Measurements from ENCODE around the gene UBXN4.

The UBXN4 gene

GRCh38 chr2:135773917-135774316, 32.3 kb downstream of the UBXN4 start:
- no peak for TF ChIP-seq CTCF (IDR thresholded peaks at IDR 0.05)
- no peak overlapping the region for H3K4me3 ChIP-seq (ENCODE audit: low read depth, low read length)
- no peak overlapping the region for H3K9ac ChIP-seq
- H3K4me1 ChIP-seq: no peaks in the 10 kb centered on the region
- H3K9me3 ChIP-seq (ENCODE audit: control insufficient read depth, low read length): no peaks in the 10 kb centered on the region
- H3K4me2 ChIP-seq (ENCODE audit: low read length): no peak overlapping the region
- H3K36me3 ChIP-seq (ENCODE audit: control insufficient read depth, insufficient read depth, low read length): no peaks in the 10 kb centered on the region
- H2AFZ ChIP-seq: no peak overlapping the region
- no peak overlapping the region for H3K27ac ChIP-seq
- H3K27me3 ChIP-seq (ENCODE audit: control insufficient read depth, insufficient read depth, low read length): no peaks in the 10 kb centered on the region
- peaks cover 2% of the 10 kb centered on the region for H3K79me2 ChIP-seq

GRCh38 chr2:135775420-135775819, 33.8 kb downstream of the UBXN4 start:
- H3K4me2 ChIP-seq (ENCODE audit: low read length): no peak overlapping the region
- H3K9me3 ChIP-seq (ENCODE audit: control insufficient read depth, low read length): no peaks in the 10 kb centered on the region
- H3K36me3 ChIP-seq (ENCODE audit: control insufficient read depth, insufficient read depth, low read length): no peaks in the 10 kb centered on the region
- H3K79me2 ChIP-seq: no peaks in the 10 kb centered on the region
- no peaks in the 10 kb centered on the region for H3K4me1 ChIP-seq
- no peak overlapping the region for H2AFZ ChIP-seq
- H3K27me3 ChIP-seq (ENCODE audit: control insufficient read depth, insufficient read depth, low read length): no peaks in the 10 kb centered on the region
- no peak overlapping the region for H3K4me3 ChIP-seq (ENCODE audit: low read depth, low read length)
- no peak overlapping the region for H3K9ac ChIP-seq
- no peak for TF ChIP-seq CTCF (IDR thresholded peaks at IDR 0.05)
- no peak overlapping the region for H3K27ac ChIP-seq

DNA sequence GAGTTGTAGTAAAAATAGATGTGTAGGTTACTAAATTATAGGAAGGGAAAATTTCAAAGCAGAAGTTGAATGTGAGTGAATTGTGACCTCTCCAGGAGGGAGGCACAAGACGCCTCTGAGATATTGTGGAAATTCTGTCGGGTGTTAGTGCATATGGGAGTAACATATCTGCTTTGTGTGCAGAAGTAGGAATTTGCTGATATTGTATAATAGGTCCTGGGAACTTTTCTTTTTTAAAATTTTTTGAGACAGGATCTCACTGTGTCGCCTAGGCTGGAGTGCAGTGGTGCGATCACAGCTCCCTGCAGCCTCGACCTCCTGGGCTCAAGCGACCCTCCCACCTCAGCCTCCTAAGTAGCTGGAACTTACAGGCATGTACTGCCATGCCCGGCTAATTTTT, 34.7 kb downstream of the UBXN4 start:
- H2AFZ ChIP-seq: no peak overlapping the region
- H3K27me3 ChIP-seq (ENCODE audit: control insufficient read depth, insufficient read depth, low read length): no peaks in the 10 kb centered on the region
- no peaks in the 10 kb centered on the region for H3K79me2 ChIP-seq
- no peak overlapping the region for H3K4me2 ChIP-seq (ENCODE audit: low read length)
- H3K9ac ChIP-seq: no peak overlapping the region
- no peaks in the 10 kb centered on the region for H3K4me1 ChIP-seq
- no peak for TF ChIP-seq CTCF (IDR thresholded peaks at IDR 0.05)
- H3K36me3 ChIP-seq (ENCODE audit: control insufficient read depth, insufficient read depth, low read length): no peaks in the 10 kb centered on the region
- H3K9me3 ChIP-seq (ENCODE audit: control insufficient read depth, low read length): no peaks in the 10 kb centered on the region
- no peak overlapping the region for H3K27ac ChIP-seq
- H3K4me3 ChIP-seq (ENCODE audit: low read depth, low read length): no peak overlapping the region

DNA sequence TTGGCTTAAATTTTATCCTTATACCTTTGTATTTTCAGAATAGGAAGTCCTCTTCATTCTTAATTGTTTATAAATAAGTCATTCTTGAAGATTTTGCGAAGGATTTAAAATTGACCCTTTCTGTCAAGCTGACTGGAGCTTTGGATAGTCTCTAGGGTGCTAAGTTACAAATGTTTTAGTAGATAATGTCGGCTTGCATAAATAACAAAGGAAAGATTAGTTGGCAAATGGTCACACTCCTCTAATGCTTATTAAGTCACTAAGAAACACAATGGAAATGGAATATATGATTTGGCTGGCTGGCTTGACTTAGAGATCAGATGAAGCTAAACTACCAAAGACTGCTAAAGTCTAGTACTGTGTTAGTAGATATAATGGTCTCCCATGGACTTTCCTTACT, 40.6 kb downstream of the UBXN4 start:
- H3K27ac ChIP-seq: no peak overlapping the region
- no peaks in the 10 kb centered on the region for H3K4me1 ChIP-seq
- no peaks in the 10 kb centered on the region for H3K36me3 ChIP-seq (ENCODE audit: control insufficient read depth, insufficient read depth, low read length)
- no peaks in the 10 kb centered on the region for H3K79me2 ChIP-seq
- no peaks in the 10 kb centered on the region for H3K27me3 ChIP-seq (ENCODE audit: control insufficient read depth, insufficient read depth, low read length)
- H2AFZ ChIP-seq: no peak overlapping the region
- no peak overlapping the region for H3K4me3 ChIP-seq (ENCODE audit: low read depth, low read length)
- no peak overlapping the region for H3K4me2 ChIP-seq (ENCODE audit: low read length)
- H3K9ac ChIP-seq: no peak overlapping the region
- TF ChIP-seq CTCF (IDR thresholded peaks at IDR 0.05): no peak
- no peaks in the 10 kb centered on the region for H3K9me3 ChIP-seq (ENCODE audit: control insufficient read depth, low read length)

GRCh38 chr2:135783439-135783838, 41.8 kb downstream of the UBXN4 start:
- no peak overlapping the region for H3K4me2 ChIP-seq (ENCODE audit: low read length)
- no peaks in the 10 kb centered on the region for H3K36me3 ChIP-seq (ENCODE audit: control insufficient read depth, insufficient read depth, low read length)
- H3K9me3 ChIP-seq (ENCODE audit: control insufficient read depth, low read length): no peaks in the 10 kb centered on the region
- no peak overlapping the region for H3K9ac ChIP-seq
- TF ChIP-seq CTCF (IDR thresholded peaks at IDR 0.05): no peak
- H3K79me2 ChIP-seq: no peaks in the 10 kb centered on the region
- no peak overlapping the region for H3K27ac ChIP-seq
- no peaks in the 10 kb centered on the region for H3K4me1 ChIP-seq
- no peak overlapping the region for H2AFZ ChIP-seq
- no peak overlapping the region for H3K4me3 ChIP-seq (ENCODE audit: low read depth, low read length)
- H3K27me3 ChIP-seq (ENCODE audit: control insufficient read depth, insufficient read depth, low read length): no peaks in the 10 kb centered on the region

Measured in parathyroid adenoma (tissue), 2 donors.